Lung (tissue), 12 donors: ENCODE data around the gene SNAPC1. TPM values are rescaled to one million over a fixed set of nuclear protein-coding genes. Genes with fewer than 3 reads are reported as not detected.

Source experiments
- ATAC-seq: fragments of 200-7000 bp; cut with Tn5 transposase; one replicate; pipeline ENCODE4 v1.9.1; 2020; ENCODE audit warnings: moderate number of reproducible peaks; ENCODE audit not compliant: insufficient read depth, low FRiP score
- DNase-seq, 3 donors: peaks; one replicate each; pipeline ENCODE4 v3.0.0-alpha.2; 2013 to 2017
- H3K27ac ChIP-seq, 2 donors: one replicate each; pipeline ENCODE4 v1.5.1; 2013; ENCODE audit warnings: mild to moderate bottlenecking in 2 of 2, moderate library complexity in 2 of 2, control low read depth in 1 of 2, inconsistent platforms in 1 of 2, low read depth in 1 of 2, low read length in 1 of 2
- H3K27me3 ChIP-seq, 3 donors: one replicate each; pipeline ENCODE4 v1.5.1; 2013; ENCODE audit warnings: low read length in 2 of 3; ENCODE audit not compliant: control insufficient read depth in 3 of 3, insufficient read depth in 3 of 3
- H3K36me3 ChIP-seq, 4 donors: one replicate each; pipeline ENCODE4 v1.5.1; 2013; ENCODE audit warnings: low read length in 4 of 4, mild to moderate bottlenecking in 1 of 4, moderate library complexity in 1 of 4; ENCODE audit not compliant: control insufficient read depth in 4 of 4, insufficient read depth in 4 of 4
- H3K4me1 ChIP-seq, 5 donors: one replicate each; pipeline ENCODE4 v1.5.1; 2013; ENCODE audit warnings: low read length in 5 of 5, mild to moderate bottlenecking in 2 of 5, moderate library complexity in 1 of 5; ENCODE audit not compliant: control insufficient read depth in 5 of 5, insufficient read depth in 5 of 5
- H3K4me3 ChIP-seq: one replicate; pipeline ENCODE4 v1.5.1; 2013; ENCODE audit warnings: mild to moderate bottlenecking, control low read depth, moderate library complexity
- H3K9ac ChIP-seq, 2 donors: one replicate each; pipeline ENCODE4 v1.5.1; 2013; ENCODE audit warnings: low read length in 2 of 2, control low read depth in 1 of 2; ENCODE audit not compliant: insufficient read depth in 1 of 2
- H3K9me3 ChIP-seq, 4 donors: one replicate each; pipeline ENCODE4 v1.5.1; 2013; ENCODE audit warnings: low read length in 3 of 4, mild to moderate bottlenecking in 1 of 4, moderate library complexity in 1 of 4; ENCODE audit not compliant: control insufficient read depth in 4 of 4, insufficient read depth in 3 of 4
- WGBS, 2 donors: extraction: QIAGEN DNeasy Blood & Tissue Kit; methylation state at CpG; one replicate each; pipeline ENCODE4 v1.1.7; 2013; 5-methylcytosine and 5-hydroxymethylcytosine counted together
- polyA plus RNA-seq, 2 donors: library from polyadenylated mRNA; stranded (reverse); fragments of 200-250 nt; gene quantifications; one replicate each; pipeline ENCODE4 v1.2.1, GENCODE V29; 2013
- total RNA-seq, 2 donors: library from RNA; depleted of rRNA in 1 of 2; stranded (reverse); fragments of >200 nt in 1 of 2; gene quantifications; one replicate each; pipeline ENCODE4 v1.2.1, GENCODE V29; 2014 to 2021
- TF ChIP-seq, protein P1 (sequence below): IDR thresholded peaks from 2 replicates; pipeline ENCODE4 v1.5.1; 2012; ENCODE audit warnings: mild to moderate bottlenecking; ENCODE audit errors: control extremely low read depth, extremely low read depth
- donor health status: control.
- donor health status: control.
- donor health status: Bipolar disorder and iron deficiency.
- donor health status: healthy.
- donor health status: DM: yes; HTN: yes; CAD: no.

SNAPC1 gene
- total and polyA plus RNA-seq, 4 donors, result 4.2 to 9.5 (median 6.8) TPM

GRCh38 chr14:61765225-61765943 lies 3.2 kb downstream of the SNAPC1 start:
- Histone ChIP-seq H3K4me1 (peaks cover 6 to 42% (median 11%) of the 10 kb centered on the region in 5 donors), H3K36me3 (peaks cover 3 to 12% (median 6%) of the 10 kb centered on the region in 4 donors), H3K4me3 (no peak overlapping the region), H3K9ac (no peak overlapping the region), H3K27ac (peak overlapping the region in 1 of 2 donors; percentile 61), H3K27me3 (no peaks in the 10 kb centered on the region), H3K9me3 (no peaks in the 10 kb centered on the region)
- ATAC-seq (no peak), DNase-seq (peak in 2 of 3 donors; percentile 40)
- TF ChIP-seq, protein P1, sequence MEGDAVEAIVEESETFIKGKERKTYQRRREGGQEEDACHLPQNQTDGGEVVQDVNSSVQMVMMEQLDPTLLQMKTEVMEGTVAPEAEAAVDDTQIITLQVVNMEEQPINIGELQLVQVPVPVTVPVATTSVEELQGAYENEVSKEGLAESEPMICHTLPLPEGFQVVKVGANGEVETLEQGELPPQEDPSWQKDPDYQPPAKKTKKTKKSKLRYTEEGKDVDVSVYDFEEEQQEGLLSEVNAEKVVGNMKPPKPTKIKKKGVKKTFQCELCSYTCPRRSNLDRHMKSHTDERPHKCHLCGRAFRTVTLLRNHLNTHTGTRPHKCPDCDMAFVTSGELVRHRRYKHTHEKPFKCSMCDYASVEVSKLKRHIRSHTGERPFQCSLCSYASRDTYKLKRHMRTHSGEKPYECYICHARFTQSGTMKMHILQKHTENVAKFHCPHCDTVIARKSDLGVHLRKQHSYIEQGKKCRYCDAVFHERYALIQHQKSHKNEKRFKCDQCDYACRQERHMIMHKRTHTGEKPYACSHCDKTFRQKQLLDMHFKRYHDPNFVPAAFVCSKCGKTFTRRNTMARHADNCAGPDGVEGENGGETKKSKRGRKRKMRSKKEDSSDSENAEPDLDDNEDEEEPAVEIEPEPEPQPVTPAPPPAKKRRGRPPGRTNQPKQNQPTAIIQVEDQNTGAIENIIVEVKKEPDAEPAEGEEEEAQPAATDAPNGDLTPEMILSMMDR, result no peak
- 72 to 74% methylated on average over 15 of the region's 15 CpGs for WGBS, 2 donors

DNA sequence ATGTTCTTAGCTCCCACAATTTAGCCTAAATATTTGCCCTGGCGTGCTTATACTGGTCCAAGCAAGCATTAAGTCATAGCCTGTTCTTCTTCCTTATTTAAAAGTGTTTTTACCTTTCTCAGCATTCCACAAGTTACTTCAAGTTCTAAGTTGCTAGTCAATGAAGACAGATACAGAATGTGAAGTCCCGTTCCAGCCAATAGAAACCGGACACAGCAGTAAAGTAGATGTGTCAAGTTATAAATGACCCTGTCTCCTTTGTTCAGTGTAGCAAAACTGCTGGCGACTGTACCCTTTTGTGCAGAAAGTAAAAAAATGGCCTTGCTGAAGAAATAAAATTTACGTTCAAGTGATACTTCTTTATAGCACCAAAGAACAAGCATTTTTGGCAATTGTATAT lies 3.9 kb downstream of the SNAPC1 start:
- Histone ChIP-seq H3K4me1 (peaks cover 6 to 42% (median 11%) of the 10 kb centered on the region in 5 donors), H3K9me3 (no peaks in the 10 kb centered on the region), H3K27me3 (no peaks in the 10 kb centered on the region), H3K9ac (peak overlapping the region in 1 of 2 donors; percentile 0), H3K4me3 (no peak overlapping the region), H3K36me3 (peaks cover 3 to 15% (median 10%) of the 10 kb centered on the region in 4 donors), H3K27ac (peak overlapping the region in 1 of 2 donors; percentile 13)
- 76 to 78% methylated on average over 5 of the region's 5 CpGs for WGBS, 2 donors
- DNase-seq (peak in 2 of 3 donors; percentile 53 to 62), ATAC-seq (no peak)
- TF ChIP-seq, protein P1, result no peak

- DNase-seq, result no peak
- H3K4me1 ChIP-seq, result peaks cover 3 to 35% (median 6%) of the 10 kb centered on the region in 5 donors
- TF ChIP-seq, protein P1, result no peak
- no peak for ATAC-seq
- H3K9me3 ChIP-seq, result no peaks in the 10 kb centered on the region
- H3K9ac ChIP-seq, result no peak overlapping the region
- H3K27ac ChIP-seq, result no peak overlapping the region
- no peak overlapping the region for H3K4me3 ChIP-seq
- peaks cover 6 to 25% (median 11%) of the 10 kb centered on the region in 4 donors for H3K36me3 ChIP-seq
- 75 to 87% methylated on average over 3 of the region's 3 CpGs for WGBS, 2 donors
- H3K27me3 ChIP-seq, result no peaks in the 10 kb centered on the region
Observed at GRCh38 chr14:61768240-61768639, 6.0 kb downstream of the SNAPC1 start.
